A549 (cell line): ENCODE results near the gene WHRN. TPM values are rescaled to one million over a fixed set of nuclear protein-coding genes. Genes with fewer than 3 reads are reported as not detected.

ENCODE experiments used
- ATAC-seq, 2 experiments: fragments of 200-7000 bp in 1 of 2; fragments of >200 bp in 1 of 2; cut with Nextera tagmentation in 1 of 2; cut with Tn5 transposase in 1 of 2; 3 replicates each; pipeline versions ENCODE4 v1.8.0 to v1.9.1; 2018 to 2020; ENCODE audit warnings: mild to moderate bottlenecking in 1 of 2, moderate library complexity in 1 of 2
- CTCF ChIA-PET: fragments of 300-600 bp; sonication (Branson Sonifier 250); formaldehyde crosslinking; extraction: SDS; loops from one replicate; lab custom pipeline; 2021; ENCODE audit warnings: antibody characterized with exemption, inconsistent platforms; lab: Yijun Ruan, JAX
- POLR2A ChIA-PET: fragments of 350-600 bp; formaldehyde crosslinking; extraction: SDS; loops from one replicate; lab custom pipeline; 2021; ENCODE audit warnings: antibody characterized with exemption, inconsistent platforms; lab: Yijun Ruan, JAX
- DNase-seq, 2 experiments: peaks; one replicate each; pipeline versions ENCODE4 v3.0.0 to v3.0.0-alpha.2; 2011 to 2016; ENCODE audit warnings: low read depth in 1 of 2, low spot score in 1 of 2
- FAIRE-seq: peaks from 2 replicates; lab custom pipeline; 2011; peaks lifted over from hg19 to GRCh38; lab: Jason Lieb, UNC
- H3K27ac ChIP-seq, 2 experiments: fragments of >200 bp; sonication (Bioruptor Twin); formaldehyde crosslinking; 3 replicates each; pipeline ENCODE4 v1.5.1; 2016 to 2017
- H3K4me1 ChIP-seq: fragments of >200 bp; sonication (Bioruptor Twin); formaldehyde crosslinking; 3 replicates; pipeline ENCODE4 v1.6.1; 2016
- H3K4me2 ChIP-seq: fragments of >200 bp; sonication (Bioruptor Twin); formaldehyde crosslinking; 3 replicates; pipeline ENCODE4 v1.6.1; 2016
- H3K4me3 ChIP-seq: fragments of >200 bp; sonication (Bioruptor Twin); formaldehyde crosslinking; 3 replicates; pipeline ENCODE4 v1.5.1; 2016
- H3K9me3 ChIP-seq: fragments of >200 bp; sonication (Bioruptor Twin); formaldehyde crosslinking; 3 replicates; pipeline ENCODE4 v1.6.1; 2016
- CBX2 ChIP-seq: fragments of 200-600 bp; sonication (generic); IDR thresholded peaks from 2 replicates; pipeline ENCODE4 v1.6.1; 2016; ENCODE audit warnings: low read depth, mild to moderate bottlenecking, borderline replicate concordance
- CBX8 ChIP-seq: fragments of 200-600 bp; sonication (generic); IDR thresholded peaks from 2 replicates; pipeline ENCODE4 v1.6.1; 2016
- CHD2 ChIP-seq: fragments of 150-350 bp; IDR thresholded peaks from 2 replicates; pipeline ENCODE4 v1.6.1; 2014; ENCODE audit warnings: low read length; ENCODE audit not compliant: partially characterized antibody
- EHF ChIP-seq: fragments of 250-450 bp; sonication (Bioruptor Pico); IDR thresholded peaks from 2 replicates; pipeline ENCODE4 v1.5.0; 2020; ENCODE audit warnings: mild to moderate bottlenecking
- EHMT2 ChIP-seq: fragments of 200-600 bp; sonication (generic); IDR thresholded peaks from 2 replicates; pipeline ENCODE4 v1.6.1; 2016; ENCODE audit warnings: antibody characterized with exemption, low read depth, mild to moderate bottlenecking, moderate library complexity
- ELK1 ChIP-seq: fragments of 150-350 bp; IDR thresholded peaks from 2 replicates; pipeline ENCODE4 v1.6.1; 2014; ENCODE audit warnings: low read depth, mild to moderate bottlenecking, low read length
- ESRRA ChIP-seq: fragments of 150-350 bp; IDR thresholded peaks from 2 replicates; pipeline ENCODE4 v1.6.1; 2014; ENCODE audit warnings: mild to moderate bottlenecking, low read length, borderline replicate concordance
- FOSB ChIP-seq: fragments of 250-450 bp; sonication (Bioruptor Pico); IDR thresholded peaks from 2 replicates; pipeline ENCODE4 v1.5.0; 2020; ENCODE audit warnings: mild to moderate bottlenecking, moderate library complexity
- HOXA7 ChIP-seq: fragments of 250-450 bp; sonication (Bioruptor Pico); IDR thresholded peaks from 2 replicates; pipeline ENCODE4 v1.5.0; 2020; ENCODE audit warnings: mild to moderate bottlenecking, moderate library complexity
- HOXB13 ChIP-seq: fragments of 250-450 bp; sonication (Bioruptor Pico); IDR thresholded peaks from 2 replicates; pipeline ENCODE4 v1.5.0; 2020; ENCODE audit warnings: low read depth, mild to moderate bottlenecking, moderate library complexity
- JUNB ChIP-seq: fragments of >200 bp; sonication (Bioruptor Twin); formaldehyde crosslinking; IDR thresholded peaks from 2 replicates; pipeline ENCODE4 v1.6.1; 2016
- KDM1A ChIP-seq: fragments of 200-600 bp; sonication (generic); IDR thresholded peaks from 2 replicates; pipeline ENCODE4 v1.6.1; 2016; ENCODE audit warnings: low read depth, mild to moderate bottlenecking
- MYC ChIP-seq: IDR thresholded peaks from 2 replicates; pipeline ENCODE4 v1.6.1; 2012; ENCODE audit warnings: mild to moderate bottlenecking, inconsistent platforms, low read length, improper control_type of control experiment, borderline replicate concordance
- NFE2L2 ChIP-seq: fragments of 150-350 bp; conservative IDR thresholded peaks from 2 replicates; pipeline ENCODE4 v1.6.1; 2014; ENCODE audit warnings: low read length
- NPAS2 ChIP-seq: fragments of 250-450 bp; sonication (Bioruptor Pico); IDR thresholded peaks from 2 replicates; pipeline ENCODE4 v1.8.0; 2022; ENCODE audit warnings: mild to moderate bottlenecking, moderate library complexity, borderline replicate concordance
- POLR2AphosphoS2 ChIP-seq: conservative IDR thresholded peaks from 2 replicates; pipeline ENCODE4 v1.6.1; 2012; ENCODE audit warnings: low read length, improper control_type of control experiment, inconsistent platforms
- RAD21 ChIP-seq, 2 experiments: fragments of >200 bp in 1 of 2; sonication (Bioruptor Twin) in 1 of 2; formaldehyde crosslinking in 1 of 2; IDR thresholded peaks in 1 of 2; conservative IDR thresholded peaks in 1 of 2; 2 replicates in 1 of 2; 3 replicates in 1 of 2; pipeline ENCODE4 v1.6.1; 2012 to 2018; ENCODE audit warnings: inconsistent platforms in 1 of 2
- RARB ChIP-seq: fragments of 250-450 bp; sonication (Bioruptor Pico); IDR thresholded peaks from 2 replicates; pipeline ENCODE4 v1.8.0; 2021; ENCODE audit warnings: mild to moderate bottlenecking, moderate library complexity
- RCOR1 ChIP-seq: fragments of 150-350 bp; IDR thresholded peaks from 2 replicates; pipeline ENCODE4 v1.6.1; 2014; ENCODE audit warnings: antibody characterized with exemption, low read length, low read depth
- RNF2 ChIP-seq: fragments of 200-600 bp; sonication (generic); IDR thresholded peaks from 2 replicates; pipeline ENCODE4 v1.6.1; 2016; ENCODE audit warnings: low read depth, mild to moderate bottlenecking, antibody characterized with exemption, moderate library complexity, borderline replicate concordance
- SMC3 ChIP-seq: fragments of >200 bp; sonication (Bioruptor Twin); formaldehyde crosslinking; IDR thresholded peaks from 3 replicates; pipeline ENCODE4 v1.6.1; 2018; ENCODE audit warnings: inconsistent platforms
- SREBF2 ChIP-seq: fragments of 450-650 bp; IDR thresholded peaks from 2 replicates; pipeline ENCODE4 v1.6.1; 2014; ENCODE audit warnings: mild to moderate bottlenecking, moderate library complexity
- TFCP2L1 ChIP-seq: fragments of 250-450 bp; sonication (Bioruptor Pico); IDR thresholded peaks from 2 replicates; pipeline ENCODE4 v1.5.0; 2021; ENCODE audit warnings: mild to moderate bottlenecking
- ZC3H11A ChIP-seq: fragments of 450-650 bp; IDR thresholded peaks from 2 replicates; pipeline ENCODE4 v1.6.1; 2014; ENCODE audit warnings: antibody characterized with exemption, mild to moderate bottlenecking
- WGBS: methylation state at CpG from one replicate; pipeline ENCODE4 v1.1.6; 2017; ENCODE audit errors: missing lambda C conversion rate; 5-methylcytosine and 5-hydroxymethylcytosine counted together
- polyA plus RNA-seq, 4 experiments: library from polyadenylated mRNA; depleted of rRNA in 3 of 4; stranded (reverse); fragments of >200 nt; fragmentation: RNase III in 1 of 4; extraction: RNeasy Plus Mini Kit Qiagen cat#74134 plus additional on column Dnase treatment in 1 of 4; gene quantifications; 2 replicates in 3 of 4; 3 replicates in 1 of 4; pipeline ENCODE4 v1.2.3, GENCODE V29; 2011 to 2017
- TF ChIP-seq, protein P1 (sequence below): IDR thresholded peaks from 2 replicates; pipeline ENCODE4 v1.6.1; 2012
- TF ChIP-seq, protein P2 (sequence below): IDR thresholded peaks from 2 replicates; pipeline ENCODE4 v1.6.1; 2012; ENCODE audit warnings: low read depth, borderline replicate concordance
- TF ChIP-seq, protein P3 (sequence below): fragments of >200 bp; sonication (Bioruptor Twin); formaldehyde crosslinking; IDR thresholded peaks from 3 replicates; pipeline ENCODE4 v1.6.1; 2016
- TF ChIP-seq, protein P4 (sequence below): fragments of 250-450 bp; sonication (Bioruptor Pico); IDR thresholded peaks from 2 replicates; pipeline ENCODE4 v1.5.0; 2020; ENCODE audit warnings: low read depth, mild to moderate bottlenecking, moderate library complexity

The WHRN gene
- polyA plus RNA-seq, 2 of the 4 experiments (the other 2 are of a cell fraction), result 1.2 to 3.2 TPM

DNA sequence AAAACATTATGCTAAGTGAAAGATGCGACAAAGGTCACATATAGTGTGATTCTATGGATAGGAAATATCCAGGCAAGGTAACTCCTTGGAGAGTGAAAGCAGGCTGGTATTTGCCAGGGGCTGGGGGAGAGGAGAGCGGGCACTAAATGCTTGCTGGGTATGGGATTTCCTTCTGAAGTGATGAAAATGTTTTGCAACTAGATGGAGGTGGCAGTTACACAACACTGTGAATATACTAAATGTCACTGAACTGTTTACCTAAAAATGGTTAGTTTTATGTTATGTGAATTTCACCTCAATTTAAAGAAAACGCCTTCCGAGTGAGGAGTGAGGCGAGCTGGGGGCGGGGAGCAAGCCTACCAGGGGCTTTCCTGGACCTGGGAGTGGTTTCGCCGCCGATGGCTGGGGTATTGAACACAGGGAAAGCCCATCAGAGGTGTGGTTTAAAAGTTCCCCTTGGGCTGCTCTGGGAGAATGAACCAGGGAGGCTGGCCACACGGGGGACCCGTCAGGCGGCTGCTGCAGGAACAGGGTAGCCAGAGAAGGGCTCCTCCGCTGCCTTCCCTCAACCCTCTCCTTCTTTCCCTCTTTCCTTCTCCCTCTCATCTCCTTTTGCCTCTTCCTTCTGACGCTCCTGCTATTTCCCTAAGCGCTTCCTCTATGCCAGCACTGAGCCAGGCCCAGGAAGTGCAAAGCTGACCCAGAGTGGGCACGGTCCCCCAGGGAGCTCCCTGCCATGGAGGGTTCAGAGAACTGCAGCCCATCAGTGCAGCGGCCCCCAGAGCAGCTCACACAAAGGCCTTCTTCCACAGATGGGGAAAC, 122.4 kb downstream of the WHRN start (continued):
- TF ChIP-seq KDM1A (no peak), JUNB (no peak), POLR2AphosphoS2 (no peak), RCOR1 (no peak), NFE2L2 (no peak), RARB (CRISPR knock-in tag) (no peak), FOSB (CRISPR knock-in tag) (no peak), ELK1 (no peak), TFCP2L1 (no peak), SMC3 (no peak), HOXB13 (CRISPR knock-in tag) (no peak)
- TF ChIP-seq, protein P1, sequence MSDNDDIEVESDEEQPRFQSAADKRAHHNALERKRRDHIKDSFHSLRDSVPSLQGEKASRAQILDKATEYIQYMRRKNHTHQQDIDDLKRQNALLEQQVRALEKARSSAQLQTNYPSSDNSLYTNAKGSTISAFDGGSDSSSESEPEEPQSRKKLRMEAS, result no peak
- TF ChIP-seq, all 56 proteins: peak for 0

- ChIA-PET CTCF (interaction anchor here (0.7 to 2.6 kb wide), 6 partner anchors 9 to 27 kb away, joined by 3 to 9 read pairs (median 4); partner anchors contain the start of gene AKNA), POLR2A (no interaction called here)
- WGBS, result 86% methylated on average over 5 of the region's 5 CpGs
- FAIRE-seq (no peak), DNase-seq (no peak), ATAC-seq (no peak)
- H3K27ac ChIP-seq, result no peak overlapping the region
- TF ChIP-seq, protein P2, sequence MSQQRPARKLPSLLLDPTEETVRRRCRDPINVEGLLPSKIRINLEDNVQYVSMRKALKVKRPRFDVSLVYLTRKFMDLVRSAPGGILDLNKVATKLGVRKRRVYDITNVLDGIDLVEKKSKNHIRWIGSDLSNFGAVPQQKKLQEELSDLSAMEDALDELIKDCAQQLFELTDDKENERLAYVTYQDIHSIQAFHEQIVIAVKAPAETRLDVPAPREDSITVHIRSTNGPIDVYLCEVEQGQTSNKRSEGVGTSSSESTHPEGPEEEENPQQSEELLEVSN, result no peak
- TF ChIP-seq POLR2AphosphoS2 (no peak), ESRRA (no peak), ZC3H11A (no peak), HOXA7 (CRISPR knock-in tag) (no peak), EHF (CRISPR knock-in tag) (no peak), SREBF2 (no peak), RNF2 (no peak), CBX8 (no peak), EHMT2 (no peak), NPAS2 (CRISPR knock-in tag) (no peak), RAD21 (conservative IDR thresholded peaks at IDR 0.05 in 1 of 2, IDR thresholded peaks at IDR 0.05 in 1 of 2) (no peak), FOSB (CRISPR knock-in tag) (no peak), RARB (CRISPR knock-in tag) (no peak), CBX2 (no peak), CHD2 (no peak), MYC (no peak)
- TF ChIP-seq, protein P3, sequence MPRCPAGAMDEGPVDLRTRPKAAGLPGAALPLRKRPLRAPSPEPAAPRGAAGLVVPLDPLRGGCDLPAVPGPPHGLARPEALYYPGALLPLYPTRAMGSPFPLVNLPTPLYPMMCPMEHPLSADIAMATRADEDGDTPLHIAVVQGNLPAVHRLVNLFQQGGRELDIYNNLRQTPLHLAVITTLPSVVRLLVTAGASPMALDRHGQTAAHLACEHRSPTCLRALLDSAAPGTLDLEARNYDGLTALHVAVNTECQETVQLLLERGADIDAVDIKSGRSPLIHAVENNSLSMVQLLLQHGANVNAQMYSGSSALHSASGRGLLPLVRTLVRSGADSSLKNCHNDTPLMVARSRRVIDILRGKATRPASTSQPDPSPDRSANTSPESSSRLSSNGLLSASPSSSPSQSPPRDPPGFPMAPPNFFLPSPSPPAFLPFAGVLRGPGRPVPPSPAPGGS, result no peak
- TF ChIP-seq, protein P4, sequence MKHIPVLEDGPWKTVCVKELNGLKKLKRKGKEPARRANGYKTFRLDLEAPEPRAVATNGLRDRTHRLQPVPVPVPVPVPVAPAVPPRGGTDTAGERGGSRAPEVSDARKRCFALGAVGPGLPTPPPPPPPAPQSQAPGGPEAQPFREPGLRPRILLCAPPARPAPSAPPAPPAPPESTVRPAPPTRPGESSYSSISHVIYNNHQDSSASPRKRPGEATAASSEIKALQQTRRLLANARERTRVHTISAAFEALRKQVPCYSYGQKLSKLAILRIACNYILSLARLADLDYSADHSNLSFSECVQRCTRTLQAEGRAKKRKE (CRISPR knock-in tag), result no peak
- H3K4me1 ChIP-seq, result no peaks in the 10 kb centered on the region
- H3K9me3 ChIP-seq, result no peaks in the 10 kb centered on the region
- no peak overlapping the region for H3K4me3 ChIP-seq
- H3K4me2 ChIP-seq, result no peak overlapping the region
Measured at GRCh38 chr9:114378883-114379282, 126.4 kb downstream of the WHRN start.
